GM23248 (cell line): ENCODE measurements around the gene KLHDC9. TPM values are rescaled to one million over a fixed set of nuclear protein-coding genes. Genes with fewer than 3 reads are reported as not detected.

ENCODE experiments used
- DNase-seq: peaks from one replicate; pipeline ENCODE4 v3.0.0-alpha.2; 2015
- H2AFZ ChIP-seq: fragments of 200-600 bp; sonication (generic); 2 replicates; pipeline ENCODE4 v1.6.1; 2016; ENCODE audit warnings: antibody characterized with exemption
- H3F3A ChIP-seq: fragments of 200-600 bp; sonication (generic); 2 replicates; pipeline ENCODE4 v1.6.1; 2016; ENCODE audit warnings: mild to moderate bottlenecking, antibody characterized with exemption, mixed run types; ENCODE audit not compliant: insufficient read depth
- H3K27ac ChIP-seq: fragments of 200-600 bp; sonication (generic); 2 replicates; pipeline ENCODE4 v1.5.1; 2016; ENCODE audit warnings: mild to moderate bottlenecking
- H3K27me3 ChIP-seq: fragments of 200-600 bp; sonication (generic); replicated peaks from 2 replicates; pipeline ENCODE4 v1.6.1; 2016; ENCODE audit warnings: mild to moderate bottlenecking; ENCODE audit not compliant: insufficient read depth
- H3K36me3 ChIP-seq: fragments of 200-600 bp; sonication (generic); 2 replicates; pipeline ENCODE4 v1.6.1; 2016; ENCODE audit warnings: low read depth, mild to moderate bottlenecking
- H3K4me1 ChIP-seq: fragments of 200-600 bp; sonication (generic); 2 replicates; pipeline ENCODE4 v1.6.1; 2016; ENCODE audit warnings: mild to moderate bottlenecking; ENCODE audit not compliant: insufficient read depth
- H3K4me2 ChIP-seq: fragments of 200-600 bp; sonication (generic); one replicate; pipeline ENCODE4 v1.6.1; 2016; ENCODE audit warnings: mild to moderate bottlenecking; ENCODE audit not compliant: unreplicated experiment
- H3K4me3 ChIP-seq: fragments of 200-600 bp; sonication (generic); 2 replicates; pipeline ENCODE4 v1.5.1; 2016; ENCODE audit warnings: mild to moderate bottlenecking
- H3K79me2 ChIP-seq: fragments of 200-600 bp; sonication (generic); 2 replicates; pipeline ENCODE4 v1.6.1; 2016; ENCODE audit warnings: mild to moderate bottlenecking; ENCODE audit not compliant: insufficient read depth
- H3K9ac ChIP-seq: fragments of 200-600 bp; sonication (generic); 2 replicates; pipeline ENCODE4 v1.6.1; 2016; ENCODE audit warnings: mild to moderate bottlenecking
- H3K9me2 ChIP-seq: fragments of 200-600 bp; sonication (generic); 2 replicates; pipeline ENCODE4 v1.6.1; 2016; ENCODE audit warnings: mixed run types, mild to moderate bottlenecking, moderate library complexity; ENCODE audit not compliant: insufficient read depth
- H3K9me3 ChIP-seq: fragments of 200-600 bp; sonication (generic); one replicate; pipeline ENCODE4 v1.6.1; 2017; ENCODE audit warnings: low read depth
- H4K20me1 ChIP-seq: fragments of 200-600 bp; sonication (generic); 2 replicates; pipeline ENCODE4 v1.6.0; 2016; ENCODE audit not compliant: insufficient read depth
- EZH2 ChIP-seq: fragments of 200-600 bp; sonication (generic); IDR thresholded peaks from 2 replicates; pipeline ENCODE4 v1.6.1; 2018; ENCODE audit warnings: antibody characterized with exemption, mild to moderate bottlenecking; ENCODE audit not compliant: insufficient read depth, poor library complexity, severe bottlenecking
- EZH2phosphoT487 ChIP-seq: fragments of 200-600 bp; sonication (generic); IDR thresholded peaks from 2 replicates; pipeline ENCODE4 v1.6.1; 2018; ENCODE audit warnings: antibody characterized with exemption, moderate library complexity, mild to moderate bottlenecking, low read depth; ENCODE audit not compliant: insufficient read depth
- WGBS, 2 experiments: methylation state at CpG; one replicate each; pipeline ENCODE4 v1.1.6; 2015 to 2017; ENCODE audit warnings: low lambda C conversion rate in 2 of 2, low coverage in 1 of 2; ENCODE audit errors: missing lambda C conversion rate in 2 of 2; 5-methylcytosine and 5-hydroxymethylcytosine counted together
- in situ Hi-C: fragments of 300-500 bp; cut with MboI; formaldehyde crosslinking; loops from 2 replicates; pipeline ENCODE4 v1.15.0; 2020
- polyA plus RNA-seq: library from polyadenylated mRNA; unstranded; fragments of >200 nt; fragmentation: Nextera tagmentation; extraction: Ambion mirVana; gene quantifications from 2 replicates; pipeline ENCODE4 v1.2.1, GENCODE V29; 2016
- total RNA-seq: library from RNA; depleted of rRNA; stranded (reverse); fragments of >200 nt; shearing (Covaris generic); gene quantifications from 2 replicates; pipeline ENCODE4 v1.2.3, GENCODE V29; 2014

Gene KLHDC9
- total and polyA plus RNA-seq, 2 experiments from 2014 or later, result 3.2 to 3.7 TPM

DNA sequence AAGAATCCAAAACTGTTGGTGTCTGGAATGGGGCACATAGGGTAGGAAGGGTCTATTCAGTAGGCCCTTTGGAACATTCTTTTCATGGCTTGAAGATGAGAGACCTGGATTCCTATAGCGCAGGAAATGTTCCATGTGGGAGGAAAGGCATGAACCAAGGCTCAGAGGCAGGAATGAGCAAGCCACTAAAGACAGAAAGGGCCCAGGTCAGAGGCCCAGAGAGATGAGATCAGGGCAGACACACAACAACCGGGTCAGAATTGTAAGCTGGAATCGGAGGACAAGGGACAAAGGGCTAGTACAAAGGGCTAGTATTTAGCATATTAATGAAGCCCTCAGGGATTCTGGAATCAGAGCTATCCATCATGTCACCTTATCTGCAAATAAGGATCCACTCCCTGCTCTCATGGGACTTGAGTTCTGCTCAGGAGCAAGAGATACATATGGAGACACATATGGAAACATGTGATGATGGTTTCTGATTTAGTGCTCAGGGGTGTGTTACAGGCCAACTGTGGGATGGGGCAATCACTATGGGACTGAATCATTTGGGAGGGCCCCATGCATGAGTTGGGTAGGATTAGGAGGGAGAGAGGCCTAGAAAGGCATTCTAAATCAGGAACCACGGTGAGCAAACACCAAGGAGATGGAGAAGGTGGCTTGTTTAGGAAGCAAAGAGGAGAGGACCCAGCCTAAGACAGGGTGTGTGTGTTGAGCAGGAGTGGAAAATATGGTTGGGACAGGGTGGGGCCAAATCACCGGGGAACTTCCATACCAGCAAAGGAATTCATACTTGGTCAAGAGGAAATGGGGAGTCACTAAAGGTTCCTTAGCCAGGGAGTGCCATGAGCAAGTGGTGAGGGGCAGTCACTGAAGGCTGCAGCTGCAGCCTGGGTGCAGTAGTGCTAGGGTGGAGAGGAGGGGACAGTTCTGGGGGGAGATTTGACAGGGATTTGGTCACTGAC, 17.4 kb upstream of the KLHDC9 start:
- peak overlapping the region; percentile 46 for H3K4me2 ChIP-seq
- H3K9me3 ChIP-seq, result no peaks in the 10 kb centered on the region
- H3K4me1 ChIP-seq, result peaks cover 54% of the 10 kb centered on the region
- peak overlapping the region; percentile 64 for H2AFZ ChIP-seq
- H3K27me3 ChIP-seq, result no peaks in the 10 kb centered on the region
- peaks cover 31% of the 10 kb centered on the region for H3F3A ChIP-seq
- H3K79me2 ChIP-seq, result no peaks in the 10 kb centered on the region
- H3K36me3 ChIP-seq, result no peaks in the 10 kb centered on the region
- H3K4me3 ChIP-seq, result no peak overlapping the region
- in situ Hi-C loops, result no loop called here
- H3K27ac ChIP-seq, result peak overlapping the region; percentile 88
- no peaks in the 10 kb centered on the region for H4K20me1 ChIP-seq
- peak; percentile 80 for DNase-seq
- peak overlapping the region; percentile 26 for H3K9ac ChIP-seq
- no peaks in the 10 kb centered on the region for H3K9me2 ChIP-seq
- TF ChIP-seq EZH2phosphoT487 (no peak), EZH2 (no peak)
- WGBS, 2 experiments, result 37 to 45% methylated on average over 5 of the region's 5 CpGs

DNA sequence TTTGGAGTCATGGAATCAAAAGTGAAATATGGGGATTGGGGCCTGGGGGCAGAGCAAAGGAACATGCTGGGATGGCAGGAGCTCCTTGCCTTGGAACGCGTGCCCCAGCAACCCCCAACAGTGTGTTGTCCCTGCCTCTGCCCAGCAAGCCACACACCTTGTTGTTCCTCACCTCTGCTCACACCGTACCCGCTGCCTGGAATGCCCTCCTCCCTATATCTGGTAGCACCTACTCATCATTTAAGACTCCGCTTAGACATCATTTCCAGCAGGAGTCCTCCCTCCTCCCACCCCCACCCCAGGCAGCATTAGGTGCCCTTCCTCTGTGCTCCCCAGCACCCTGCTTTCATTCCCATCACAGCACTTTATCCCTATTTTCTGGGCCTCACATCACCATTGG, 16.6 kb upstream of the KLHDC9 start:
- no peak for TF ChIP-seq EZH2phosphoT487
- H3K9me2 ChIP-seq, result no peaks in the 10 kb centered on the region
- peak overlapping the region; percentile 88 for H3K27ac ChIP-seq
- H3K4me1 ChIP-seq, result peaks cover 54% of the 10 kb centered on the region
- no peak for DNase-seq
- no peaks in the 10 kb centered on the region for H3K9me3 ChIP-seq
- peaks cover 31% of the 10 kb centered on the region for H3F3A ChIP-seq
- no peak overlapping the region for H3K4me2 ChIP-seq
- H3K9ac ChIP-seq, result peak overlapping the region; percentile 26
- in situ Hi-C loops, result no loop called here
- 74 to 87% methylated on average over 4 to 5 of the region's 5 CpGs for WGBS, 2 experiments
- H3K27me3 ChIP-seq, result no peaks in the 10 kb centered on the region
- H4K20me1 ChIP-seq, result no peaks in the 10 kb centered on the region
- H3K4me3 ChIP-seq, result no peak overlapping the region
- no peaks in the 10 kb centered on the region for H3K79me2 ChIP-seq
- peak overlapping the region; percentile 64; the same call in 1 of the 2 replicates for H2AFZ ChIP-seq
- H3K36me3 ChIP-seq, result no peaks in the 10 kb centered on the region

DNA sequence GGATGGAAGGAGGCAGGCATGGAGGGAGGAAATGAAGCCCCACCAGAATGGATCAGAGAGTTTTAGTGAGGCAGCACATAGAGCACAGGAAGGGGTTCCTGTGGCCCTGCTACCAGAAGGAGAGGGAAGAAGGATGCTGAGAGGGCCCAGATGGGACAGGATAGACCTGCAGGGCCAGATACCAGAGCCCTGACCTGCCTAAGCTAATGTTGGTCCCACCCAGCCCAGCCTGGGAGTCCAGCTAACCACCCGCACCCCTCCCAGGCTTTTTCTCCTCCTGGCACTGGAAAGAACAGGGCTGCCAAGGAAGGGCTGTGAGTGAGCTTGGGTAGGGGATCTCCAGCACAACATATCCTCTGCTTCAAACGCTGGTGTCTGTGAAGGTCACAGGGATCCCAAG, 15.7 kb upstream of the KLHDC9 start:
- Histone ChIP-seq H3F3A (peaks cover 34% of the 10 kb centered on the region), H3K9me2 (no peaks in the 10 kb centered on the region), H3K27me3 (no peaks in the 10 kb centered on the region), H3K4me2 (no peak overlapping the region), H3K27ac (peak overlapping the region; percentile 88), H2AFZ (no peak overlapping the region), H3K36me3 (no peaks in the 10 kb centered on the region), H3K4me1 (peaks cover 55% of the 10 kb centered on the region), H4K20me1 (no peaks in the 10 kb centered on the region), H3K4me3 (no peak overlapping the region), H3K9ac (peak overlapping the region; percentile 74; the same call in 1 of the 2 replicates), H3K79me2 (no peaks in the 10 kb centered on the region), H3K9me3 (no peaks in the 10 kb centered on the region)
- no peak for DNase-seq
- no peak for TF ChIP-seq EZH2
- no peak for TF ChIP-seq EZH2phosphoT487
- in situ Hi-C loops, result no loop called here
- WGBS, 2 experiments, result 97 to 100% methylated on average over 2 of the region's 2 CpGs

DNA sequence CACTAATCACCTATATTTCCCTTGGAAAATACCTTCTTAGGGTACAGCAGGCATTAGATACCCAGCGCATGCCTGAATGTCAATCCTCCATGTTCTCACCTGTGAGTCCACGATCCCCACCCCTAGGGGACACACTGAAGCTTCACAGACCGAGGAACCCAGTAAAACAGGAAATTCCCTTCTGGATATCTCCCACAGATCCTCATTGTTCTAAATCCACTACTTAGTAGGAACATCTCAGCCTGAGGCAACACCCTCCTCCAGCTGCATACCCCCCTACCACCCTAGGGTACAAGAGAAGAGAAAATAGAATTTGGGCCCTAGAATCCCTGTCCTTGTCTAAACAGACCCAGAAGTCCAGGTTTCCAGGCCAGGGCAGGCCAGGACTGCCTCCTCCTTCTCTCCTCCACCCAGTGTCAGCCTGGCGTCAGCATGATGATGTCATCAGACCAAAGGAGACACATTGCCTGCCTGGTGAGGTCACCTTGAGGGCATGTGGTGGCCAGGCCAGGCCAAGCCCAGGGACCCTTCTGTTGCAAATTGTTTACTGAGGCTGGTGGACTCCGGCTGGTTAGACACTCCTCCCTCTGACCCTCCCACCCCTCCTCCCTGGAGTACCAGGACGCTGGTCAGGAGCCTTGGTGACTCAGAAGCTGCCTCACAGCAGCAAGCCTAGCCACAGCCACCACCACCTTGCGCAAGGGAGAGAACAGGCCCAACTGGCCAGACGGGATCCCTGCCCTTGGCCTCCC, 15.0 kb upstream of the KLHDC9 start:
- Histone ChIP-seq H3K27me3 (no peaks in the 10 kb centered on the region), H2AFZ (peak overlapping the region; percentile 69), H3K9ac (peak overlapping the region; percentile 74), H3K9me2 (no peaks in the 10 kb centered on the region), H3K9me3 (no peaks in the 10 kb centered on the region), H3K27ac (peak overlapping the region; percentile 88), H4K20me1 (no peaks in the 10 kb centered on the region), H3K4me1 (peaks cover 62% of the 10 kb centered on the region), H3K79me2 (no peaks in the 10 kb centered on the region), H3F3A (peaks cover 41% of the 10 kb centered on the region), H3K4me3 (no peak overlapping the region), H3K4me2 (peak overlapping the region; percentile 42), H3K36me3 (no peaks in the 10 kb centered on the region)
- TF ChIP-seq EZH2, result no peak
- no peak for TF ChIP-seq EZH2phosphoT487
- DNase-seq, result peak; percentile 98
- in situ Hi-C loops, result no loop called here
- WGBS, 2 experiments, result 24 to 27% methylated on average over 7 to 8 of the region's 8 CpGs
